ENCODE data around the gene EIF3M.
"Not testable (repeated sequence)": the region's sequence is repeated elsewhere in the genome, so short reads cannot be mapped to it uniquely, and the experiment has no call there.

Gene EIF3M

DNA sequence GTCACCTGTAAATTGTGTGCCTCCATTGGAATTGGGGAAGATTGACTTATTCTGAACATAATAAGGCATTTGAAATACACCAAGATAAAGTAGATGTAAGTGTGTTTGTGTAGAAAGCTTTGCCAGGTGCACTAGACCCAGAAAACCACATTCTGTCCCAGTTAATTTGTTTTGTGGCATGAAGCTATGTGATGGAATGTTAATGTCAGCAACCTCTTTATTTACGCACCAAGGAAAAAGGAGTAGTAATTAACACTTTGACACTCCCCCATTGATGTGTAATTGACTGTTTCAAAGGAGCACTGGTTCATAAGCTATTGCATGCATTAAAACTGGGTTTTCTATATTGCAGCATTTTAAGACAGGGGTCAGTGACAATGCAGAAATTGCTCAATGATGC, 14.3 kb downstream of the EIF3M start:
- Histone ChIP-seq H3K36me3 (ENCODE audit: control insufficient read depth in 1 of 2, insufficient read depth in 2 of 2, low read length in 2 of 2) (peaks cover 46 to 55% of the 10 kb centered on the region in 2 donors), H3K4me1 (ENCODE audit: control insufficient read depth in 1 of 2, insufficient read depth in 2 of 2, low read length in 2 of 2) (peaks cover 0 to 3% of the 10 kb centered on the region in 2 donors)

DNA sequence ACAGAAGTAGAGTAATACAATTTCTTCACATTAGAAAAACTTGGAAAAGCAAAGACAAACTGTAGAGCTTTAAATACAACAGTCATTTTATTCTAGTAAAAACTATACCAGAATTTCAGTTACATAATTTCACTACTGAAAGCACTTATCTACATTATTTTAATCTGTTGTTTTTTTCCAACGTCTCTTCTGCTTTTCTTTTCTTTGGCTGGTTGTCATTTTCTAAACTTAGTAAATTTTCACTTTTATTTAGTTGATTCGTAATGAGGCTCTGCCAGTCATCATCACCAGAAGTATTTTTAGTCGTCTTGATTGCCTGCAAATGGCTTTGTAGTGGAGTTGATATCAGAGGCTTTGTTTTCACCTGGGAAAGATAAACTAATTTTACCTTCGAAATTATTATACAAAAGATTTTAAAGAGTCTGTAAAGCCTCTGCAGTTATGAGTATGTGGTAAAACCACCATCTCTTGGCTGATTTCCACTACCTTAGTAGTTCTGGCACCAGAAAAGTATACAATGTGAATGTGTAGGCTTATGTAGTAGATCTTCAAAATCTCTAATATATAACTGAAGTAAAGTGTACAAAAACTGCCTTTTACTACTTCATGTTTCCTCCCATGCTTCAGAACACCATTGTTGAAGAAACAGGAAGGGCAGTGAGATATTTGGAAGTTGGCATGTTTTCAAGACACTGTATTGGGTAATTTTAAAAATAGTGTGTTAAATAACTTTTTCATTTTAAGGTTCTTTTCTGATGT, 19.2 kb downstream of the EIF3M start:
- H3K27me3 ChIP-seq (ENCODE audit: low read depth, low read length) = no peaks in the 10 kb centered on the region
- H3K27ac ChIP-seq (ENCODE audit: low read length) = no peak overlapping the region
- no peak overlapping the region for H3K4me3 ChIP-seq (ENCODE audit: low read depth in 1 of 2, low read length in 2 of 2)
- H3K4me1 ChIP-seq (ENCODE audit: control insufficient read depth in 1 of 2, insufficient read depth in 2 of 2, low read length in 2 of 2) = peaks cover 0 to 4% of the 10 kb centered on the region in 2 donors
- H3K36me3 ChIP-seq (ENCODE audit: control insufficient read depth in 1 of 2, insufficient read depth in 2 of 2, low read length in 2 of 2) = peaks cover 22 to 26% of the 10 kb centered on the region in 2 donors
- no peaks in the 10 kb centered on the region for H3K9me3 ChIP-seq (ENCODE audit: control insufficient read depth in 1 of 2, low read length in 2 of 2)

More for the DNA sequence above, 14.3 kb downstream of the EIF3M start:
- Histone ChIP-seq H3K27ac (ENCODE audit: low read length) (no peak overlapping the region), H3K27me3 (ENCODE audit: low read depth, low read length) (no peaks in the 10 kb centered on the region), H3K4me3 (ENCODE audit: low read depth in 1 of 2, low read length in 2 of 2) (no peak overlapping the region), H3K9me3 (ENCODE audit: control insufficient read depth in 1 of 2, low read length in 2 of 2) (no peaks in the 10 kb centered on the region)

DNA sequence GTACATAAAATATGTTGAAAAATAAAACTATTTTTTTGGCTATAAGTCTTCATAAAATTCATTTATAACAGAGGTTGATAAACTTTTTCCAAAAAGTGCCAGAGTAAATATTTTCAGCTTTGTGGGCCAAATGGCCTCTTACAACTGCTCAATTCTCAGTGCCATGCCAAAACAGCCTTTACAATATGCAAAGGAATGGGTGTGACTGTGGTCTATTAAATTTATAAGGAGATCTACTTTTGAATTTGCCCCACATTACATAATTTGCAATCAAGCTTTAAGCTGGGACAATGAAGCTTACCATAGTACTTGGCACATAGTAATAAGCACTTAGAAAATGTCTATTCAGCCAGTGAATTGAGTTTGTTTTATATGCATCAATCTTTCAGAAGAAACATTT, 22.6 kb downstream of the EIF3M start:
- Histone ChIP-seq H3K27me3 (ENCODE audit: low read depth, low read length) (no peaks in the 10 kb centered on the region), H3K4me1 (ENCODE audit: control insufficient read depth in 1 of 2, insufficient read depth in 2 of 2, low read length in 2 of 2) (peaks cover 0 to 4% of the 10 kb centered on the region in 2 donors), H3K36me3 (ENCODE audit: control insufficient read depth in 1 of 2, insufficient read depth in 2 of 2, low read length in 2 of 2) (peaks cover 11 to 15% of the 10 kb centered on the region in 2 donors), H3K4me3 (ENCODE audit: low read depth in 1 of 2, low read length in 2 of 2) (no peak overlapping the region), H3K9me3 (ENCODE audit: control insufficient read depth in 1 of 2, low read length in 2 of 2) (no peaks in the 10 kb centered on the region), H3K27ac (ENCODE audit: low read length) (no peak overlapping the region)

- H3K27me3 ChIP-seq (ENCODE audit: low read depth, low read length); H3K4me3 ChIP-seq (ENCODE audit: low read depth in 1 of 2, low read length in 2 of 2); H3K4me1 ChIP-seq (ENCODE audit: control insufficient read depth in 1 of 2, insufficient read depth in 2 of 2, low read length in 2 of 2); H3K36me3 ChIP-seq (ENCODE audit: control insufficient read depth in 1 of 2, insufficient read depth in 2 of 2, low read length in 2 of 2); H3K27ac ChIP-seq (ENCODE audit: low read length); H3K9me3 ChIP-seq (ENCODE audit: control insufficient read depth in 1 of 2, low read length in 2 of 2): not testable (repeated sequence)
Observed at GRCh38 chr11:32608826-32609225, 25.2 kb downstream of the EIF3M start.

DNA sequence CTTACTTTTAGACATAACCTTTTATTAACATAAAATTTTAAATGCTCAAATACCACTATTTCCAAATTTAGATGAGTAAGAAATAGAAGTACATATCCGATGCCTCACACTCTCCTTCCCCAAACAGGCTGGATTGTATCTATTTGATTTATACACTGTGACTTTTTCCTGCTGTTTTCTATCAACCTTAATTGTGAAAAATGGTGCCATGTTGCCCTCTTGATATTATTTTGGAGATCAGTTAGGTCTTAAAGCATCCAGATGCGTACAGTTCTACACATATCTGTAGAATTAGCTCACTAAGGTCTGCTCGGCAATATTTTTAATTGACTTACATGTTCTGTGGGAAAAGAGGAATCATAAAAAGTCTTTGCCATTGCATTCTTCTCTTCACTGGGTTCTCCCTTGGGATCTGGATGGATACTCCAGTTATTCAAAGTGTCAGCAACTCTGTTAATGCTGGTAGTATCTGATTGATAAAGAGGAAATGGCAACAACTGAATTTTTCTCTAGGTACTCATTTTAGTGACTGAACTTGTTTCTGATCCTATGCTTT, 27.2 kb downstream of the EIF3M start:
- H3K27me3 ChIP-seq (ENCODE audit: low read depth, low read length) = no peaks in the 10 kb centered on the region
- no peaks in the 10 kb centered on the region for H3K9me3 ChIP-seq (ENCODE audit: control insufficient read depth in 1 of 2, low read length in 2 of 2)
- no peak overlapping the region for H3K27ac ChIP-seq (ENCODE audit: low read length)
- H3K4me1 ChIP-seq (ENCODE audit: control insufficient read depth in 1 of 2, insufficient read depth in 2 of 2, low read length in 2 of 2) = no peaks in the 10 kb centered on the region
- no peak overlapping the region for H3K4me3 ChIP-seq (ENCODE audit: low read depth in 1 of 2, low read length in 2 of 2)
- H3K36me3 ChIP-seq (ENCODE audit: control insufficient read depth in 1 of 2, insufficient read depth in 2 of 2, low read length in 2 of 2) = no peaks in the 10 kb centered on the region

- no peak overlapping the region for H3K27ac ChIP-seq (ENCODE audit: low read length)
- no peaks in the 10 kb centered on the region for H3K27me3 ChIP-seq (ENCODE audit: low read depth, low read length)
- no peaks in the 10 kb centered on the region for H3K36me3 ChIP-seq (ENCODE audit: control insufficient read depth in 1 of 2, insufficient read depth in 2 of 2, low read length in 2 of 2)
- H3K4me3 ChIP-seq (ENCODE audit: low read depth in 1 of 2, low read length in 2 of 2) = no peak overlapping the region
- H3K9me3 ChIP-seq (ENCODE audit: control insufficient read depth in 1 of 2, low read length in 2 of 2) = no peaks in the 10 kb centered on the region
- no peaks in the 10 kb centered on the region for H3K4me1 ChIP-seq (ENCODE audit: control insufficient read depth in 1 of 2, insufficient read depth in 2 of 2, low read length in 2 of 2)
Observed at GRCh38 chr11:32613500-32614151, 30.0 kb downstream of the EIF3M start.

- H3K36me3 ChIP-seq (ENCODE audit: control insufficient read depth in 1 of 2, insufficient read depth in 2 of 2, low read length in 2 of 2) = no peaks in the 10 kb centered on the region
- no peaks in the 10 kb centered on the region for H3K4me1 ChIP-seq (ENCODE audit: control insufficient read depth in 1 of 2, insufficient read depth in 2 of 2, low read length in 2 of 2)
- H3K27me3 ChIP-seq (ENCODE audit: low read depth, low read length) = no peaks in the 10 kb centered on the region
- no peak overlapping the region for H3K27ac ChIP-seq (ENCODE audit: low read length)
- no peak overlapping the region for H3K4me3 ChIP-seq (ENCODE audit: low read depth in 1 of 2, low read length in 2 of 2)
- H3K9me3 ChIP-seq (ENCODE audit: control insufficient read depth in 1 of 2, low read length in 2 of 2) = no peaks in the 10 kb centered on the region
Observed at GRCh38 chr11:32615422-32615821, 31.8 kb downstream of the EIF3M start.

DNA sequence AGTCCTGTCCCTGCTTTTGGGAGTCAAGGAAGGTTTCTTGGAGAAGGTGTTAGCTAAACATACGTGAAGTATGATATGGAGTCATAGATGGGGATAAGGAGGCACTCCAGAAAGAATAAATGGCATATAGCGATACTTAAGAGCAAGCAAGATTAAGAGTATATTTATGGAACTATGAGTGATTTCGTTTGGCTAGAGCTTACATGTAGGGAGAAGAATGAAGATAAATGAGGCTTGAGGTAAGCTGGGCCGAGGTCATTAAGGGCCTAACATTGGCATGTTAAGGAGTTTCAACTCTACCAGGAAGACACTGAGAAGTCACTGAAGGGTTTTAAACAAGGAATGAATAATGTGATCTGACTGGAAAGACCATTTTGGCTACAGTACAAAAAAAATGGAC, 33.3 kb downstream of the EIF3M start:
- Histone ChIP-seq H3K36me3 (ENCODE audit: control insufficient read depth in 1 of 2, insufficient read depth in 2 of 2, low read length in 2 of 2) (no peaks in the 10 kb centered on the region), H3K9me3 (ENCODE audit: control insufficient read depth in 1 of 2, low read length in 2 of 2) (no peaks in the 10 kb centered on the region), H3K4me3 (ENCODE audit: low read depth in 1 of 2, low read length in 2 of 2) (no peak overlapping the region), H3K27me3 (ENCODE audit: low read depth, low read length) (no peaks in the 10 kb centered on the region), H3K4me1 (ENCODE audit: control insufficient read depth in 1 of 2, insufficient read depth in 2 of 2, low read length in 2 of 2) (no peaks in the 10 kb centered on the region), H3K27ac (ENCODE audit: low read length) (no peak overlapping the region)

DNA sequence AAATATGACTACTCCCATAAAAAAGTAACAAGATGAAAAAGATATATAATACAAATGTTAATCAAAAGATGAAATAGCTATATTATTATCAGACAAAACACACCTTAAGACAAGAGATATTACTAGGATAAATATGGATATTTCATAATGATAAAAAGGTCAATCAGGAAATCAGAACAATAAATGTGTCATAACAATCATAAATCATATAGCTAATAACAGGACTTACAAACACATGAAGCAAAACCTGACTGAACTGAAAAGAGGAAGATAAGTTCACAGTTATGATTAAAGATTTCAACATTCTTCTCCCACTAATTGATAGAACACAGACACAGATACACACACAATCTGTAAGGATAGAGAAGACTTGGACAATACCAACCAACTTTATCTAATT, 47.2 kb downstream of the EIF3M start:
- H3K36me3 ChIP-seq (ENCODE audit: control insufficient read depth in 1 of 2, insufficient read depth in 2 of 2, low read length in 2 of 2) = no peaks in the 10 kb centered on the region
- no peaks in the 10 kb centered on the region for H3K4me1 ChIP-seq (ENCODE audit: control insufficient read depth in 1 of 2, insufficient read depth in 2 of 2, low read length in 2 of 2)
- H3K9me3 ChIP-seq (ENCODE audit: control insufficient read depth in 1 of 2, low read length in 2 of 2) = no peaks in the 10 kb centered on the region
- no peak overlapping the region for H3K4me3 ChIP-seq (ENCODE audit: low read depth in 1 of 2, low read length in 2 of 2)
- H3K27me3 ChIP-seq (ENCODE audit: low read depth, low read length) = no peaks in the 10 kb centered on the region
- no peak overlapping the region for H3K27ac ChIP-seq (ENCODE audit: low read length)

DNA sequence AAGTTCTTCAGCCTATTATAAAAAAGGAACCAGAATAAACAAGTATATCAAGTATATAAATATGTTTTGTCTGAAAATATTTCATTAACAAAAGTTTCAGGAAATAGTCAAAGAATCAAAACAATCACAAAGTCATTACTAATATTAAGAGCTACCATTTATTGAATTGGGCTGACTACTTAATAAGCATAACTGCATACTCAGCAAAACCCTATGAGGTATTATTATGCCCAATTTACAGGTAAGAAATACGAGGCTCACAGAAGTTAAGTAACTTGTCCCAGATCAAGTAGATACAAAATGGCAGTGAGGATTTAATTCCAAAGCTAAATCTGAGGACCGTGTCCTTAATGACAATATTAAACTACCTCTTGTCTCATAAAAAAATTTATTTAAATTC, 52.2 kb downstream of the EIF3M start:
- no peaks in the 10 kb centered on the region for H3K36me3 ChIP-seq (ENCODE audit: control insufficient read depth in 1 of 2, insufficient read depth in 2 of 2, low read length in 2 of 2)
- no peak overlapping the region for H3K4me3 ChIP-seq (ENCODE audit: low read depth in 1 of 2, low read length in 2 of 2)
- no peaks in the 10 kb centered on the region for H3K4me1 ChIP-seq (ENCODE audit: control insufficient read depth in 1 of 2, insufficient read depth in 2 of 2, low read length in 2 of 2)
- no peaks in the 10 kb centered on the region for H3K27me3 ChIP-seq (ENCODE audit: low read depth, low read length)
- H3K9me3 ChIP-seq (ENCODE audit: control insufficient read depth in 1 of 2, low read length in 2 of 2) = no peaks in the 10 kb centered on the region
- H3K27ac ChIP-seq (ENCODE audit: low read length) = no peak overlapping the region

- Histone ChIP-seq H3K27ac (ENCODE audit: low read length) (no peak overlapping the region), H3K4me3 (ENCODE audit: low read depth in 1 of 2, low read length in 2 of 2) (no peak overlapping the region), H3K9me3 (ENCODE audit: control insufficient read depth in 1 of 2, low read length in 2 of 2) (no peaks in the 10 kb centered on the region), H3K4me1 (ENCODE audit: control insufficient read depth in 1 of 2, insufficient read depth in 2 of 2, low read length in 2 of 2) (no peaks in the 10 kb centered on the region), H3K36me3 (ENCODE audit: control insufficient read depth in 1 of 2, insufficient read depth in 2 of 2, low read length in 2 of 2) (no peaks in the 10 kb centered on the region), H3K27me3 (ENCODE audit: low read depth, low read length) (no peaks in the 10 kb centered on the region)
Observed at GRCh38 chr11:32641361-32641760, 57.7 kb downstream of the EIF3M start.
